Measurements from ENCODE around the gene MAGEB2. TPM values are rescaled to one million over a fixed set of nuclear protein-coding genes. Genes with fewer than 3 reads are reported as not detected.
"Not testable (repeated sequence)": the region's sequence is repeated elsewhere in the genome, so short reads cannot be mapped to it uniquely, and the experiment has no call there.

MAGEB2 gene
- not detected in 2 replicates for total RNA-seq

- no peak for DNase-seq (ENCODE audit: low read depth, low spot score)
Measured at GRCh38 chrX:30215357-30215843, at the start of gene MAGEB2. Gene MAGEB2, plus strand, starts transcription at chrX:30215563. Its CDS starts 3,018 bp downstream, at chrX:30218581.

GRCh38 chrX:30170900-30171299, 44.5 kb upstream of the MAGEB2 start:
- no peak for DNase-seq (ENCODE audit: low read depth, low spot score)

- no peak for DNase-seq (ENCODE audit: low read depth, low spot score)
Measured at GRCh38 chrX:30181353-30181752, 34.0 kb upstream of the MAGEB2 start.

GRCh38 chrX:30183554-30183953, 31.8 kb upstream of the MAGEB2 start:
- DNase-seq (ENCODE audit: low read depth, low spot score), result no peak

- DNase-seq (ENCODE audit: low read depth, low spot score), result no peak
Measured at GRCh38 chrX:30190426-30190825, 24.9 kb upstream of the MAGEB2 start.

- DNase-seq (ENCODE audit: low read depth, low spot score), result not testable (repeated sequence)
Measured at GRCh38 chrX:30193910-30194309, 21.5 kb upstream of the MAGEB2 start.

- DNase-seq (ENCODE audit: low read depth, low spot score), result no peak
Measured at GRCh38 chrX:30196322-30196721, 19.0 kb upstream of the MAGEB2 start.

GRCh38 chrX:30212172-30212571, 3.2 kb upstream of the MAGEB2 start:
- DNase-seq (ENCODE audit: low read depth, low spot score), result no peak

- DNase-seq (ENCODE audit: low read depth, low spot score), result no peak
Measured at GRCh38 chrX:30217465-30217864, 2.1 kb downstream of the MAGEB2 start.

- no peak for DNase-seq (ENCODE audit: low read depth, low spot score)
Measured at GRCh38 chrX:30219372-30219771, 4.0 kb downstream of the MAGEB2 start.

- no peak for DNase-seq (ENCODE audit: low read depth, low spot score)
Measured at GRCh38 chrX:30220661-30221060, 5.3 kb downstream of the MAGEB2 start.

GRCh38 chrX:30224536-30224935, 9.2 kb downstream of the MAGEB2 start:
- DNase-seq (ENCODE audit: low read depth, low spot score), result no peak

- no peak for DNase-seq (ENCODE audit: low read depth, low spot score)
Measured at GRCh38 chrX:30228526-30228925, 13.2 kb downstream of the MAGEB2 start.

- DNase-seq (ENCODE audit: low read depth, low spot score), result no peak
Measured at GRCh38 chrX:30230395-30230794, 15.0 kb downstream of the MAGEB2 start, which contains the start of gene MAGEB3. Gene MAGEB3, plus strand, starts transcription at chrX:30230657. Its CDS starts 5,268 bp downstream, at chrX:30235925.

- DNase-seq (ENCODE audit: low read depth, low spot score), result no peak
Measured at GRCh38 chrX:30241724-30242415, 26.5 kb downstream of the MAGEB2 start, which contains the start of gene MAGEB4. Gene MAGEB4, plus strand, starts transcription at chrX:30242000. Its CDS starts 136 bp downstream, at chrX:30242136.

- DNase-seq (ENCODE audit: low read depth, low spot score), result no peak
Measured at GRCh38 chrX:30246769-30247489, 31.6 kb downstream of the MAGEB2 start, which contains the start of gene MAGEB1. Gene MAGEB1, plus strand, starts transcription at chrX:30247146. Its CDS starts 3,348 bp downstream, at chrX:30250494.

GRCh38 chrX:30248854-30249253, 33.5 kb downstream of the MAGEB2 start:
- DNase-seq (ENCODE audit: low read depth, low spot score), result no peak

- no peak for DNase-seq (ENCODE audit: low read depth, low spot score)
Measured at GRCh38 chrX:30253257-30253656, 37.9 kb downstream of the MAGEB2 start.

GRCh38 chrX:30259927-30260326, 44.6 kb downstream of the MAGEB2 start:
- DNase-seq (ENCODE audit: low read depth, low spot score), result no peak

- DNase-seq (ENCODE audit: low read depth, low spot score), result no peak
Measured at GRCh38 chrX:30261012-30261411, 45.6 kb downstream of the MAGEB2 start.

GRCh38 chrX:30262763-30263162, 47.4 kb downstream of the MAGEB2 start:
- no peak for DNase-seq (ENCODE audit: low read depth, low spot score)
